ENCODE data around the gene PCK1. TPM values are rescaled to one million over a fixed set of nuclear protein-coding genes. Genes with fewer than 3 reads are reported as not detected.

PCK1 gene
- total and polyA plus RNA-seq, 2 experiments from 2014 or later, result not detected

- no peaks in the 10 kb centered on the region for H3K27me3 ChIP-seq (ENCODE audit: insufficient read depth)
- Mint-ChIP-seq H3K4me1 (peaks cover 16% of the 10 kb centered on the region), H3K27me3 (ENCODE audit: insufficient read depth, low read depth, poor library complexity) (peaks cover 2% of the 10 kb centered on the region), H3K36me3 (ENCODE audit: low read depth) (no peaks in the 10 kb centered on the region), H3K9me3 (no peaks in the 10 kb centered on the region), H3K27ac (no peak overlapping the region), H3K4me3 (no peak overlapping the region)
- no peaks in the 10 kb centered on the region for H3K36me3 ChIP-seq (ENCODE audit: insufficient read depth)
- no peak overlapping the region for H2AFZ ChIP-seq
- no peaks in the 10 kb centered on the region for H3K79me2 ChIP-seq (replicated peaks; ENCODE audit: insufficient read depth)
- peak; percentile 90 for ATAC-seq
- peak; percentile 75 to 80 for TF ChIP-seq CTCF (conservative IDR thresholded peaks at IDR 0.05; ENCODE audit: low read depth in 2 of 2)
- no peak for TF ChIP-seq ETS1 (IDR thresholded peaks at IDR 0.05)
- no peak for TF ChIP-seq JUNB (IDR thresholded peaks at IDR 0.05; ENCODE audit: unreplicated experiment)
- H3K4me2 ChIP-seq, result 0 out of 2 replicates have a peak overlapping the region, but pooled peaks have one; percentile 40
- no peak overlapping the region for H3K4me3 ChIP-seq
- no peak overlapping the region for H3K27ac ChIP-seq (ENCODE audit: low read depth)
- H3K4me1 ChIP-seq (ENCODE audit: insufficient read depth), result peaks cover 6% of the 10 kb centered on the region
- no peaks in the 10 kb centered on the region for H3F3A ChIP-seq (replicated peaks; ENCODE audit: low read depth)
- no peaks in the 10 kb centered on the region for H4K20me1 ChIP-seq (replicated peaks; ENCODE audit: insufficient read depth)
- peak; percentile 50 for DNase-seq (ENCODE audit: low spot score)
- 0 out of 2 replicates have a peak, but pooled peaks cover 10% of the 10 kb centered on the region for H3K9me2 ChIP-seq (ENCODE audit: insufficient read depth)
Observed at GRCh38 chr20:57573894-57574293, 13.0 kb downstream of the PCK1 start.

GRCh38 chr20:57574954-57575353 lies 14.0 kb downstream of the PCK1 start:
- Histone ChIP-seq H3K27ac (ENCODE audit: low read depth) (no peak overlapping the region), H3K9me2 (ENCODE audit: insufficient read depth) (0 out of 2 replicates have a peak, but pooled peaks cover 10% of the 10 kb centered on the region), H3K27me3 (ENCODE audit: insufficient read depth) (no peaks in the 10 kb centered on the region), H3K4me1 (ENCODE audit: insufficient read depth) (peaks cover 6% of the 10 kb centered on the region), H4K20me1 (replicated peaks; ENCODE audit: insufficient read depth) (no peaks in the 10 kb centered on the region), H3K79me2 (replicated peaks; ENCODE audit: insufficient read depth) (no peaks in the 10 kb centered on the region), H3K4me3 (no peak overlapping the region), H3K36me3 (ENCODE audit: insufficient read depth) (no peaks in the 10 kb centered on the region), H3F3A (replicated peaks; ENCODE audit: low read depth) (no peaks in the 10 kb centered on the region), H3K4me2 (no peak overlapping the region), H2AFZ (no peak overlapping the region)
- Mint-ChIP-seq H3K9me3 (no peaks in the 10 kb centered on the region), H3K27ac (no peak overlapping the region), H3K4me1 (peaks cover 19% of the 10 kb centered on the region), H3K27me3 (ENCODE audit: insufficient read depth, low read depth, poor library complexity) (peaks cover 2% of the 10 kb centered on the region), H3K4me3 (no peak overlapping the region), H3K36me3 (ENCODE audit: low read depth) (no peaks in the 10 kb centered on the region)
- no peak for DNase-seq (ENCODE audit: low spot score)
- ATAC-seq, result no peak
- no peak for TF ChIP-seq ZNF114 (CRISPR knock-in tag; IDR thresholded peaks at IDR 0.05)
- TF ChIP-seq CREB1 (CRISPR knock-in tag; IDR thresholded peaks at IDR 0.05; ENCODE audit: low read depth), result no peak

GRCh38 chr20:57576002-57576401 lies 15.1 kb downstream of the PCK1 start:
- no peaks in the 10 kb centered on the region for H4K20me1 ChIP-seq (replicated peaks; ENCODE audit: insufficient read depth)
- Mint-ChIP-seq H3K27me3 (ENCODE audit: insufficient read depth, low read depth, poor library complexity) (peaks cover 7% of the 10 kb centered on the region), H3K4me1 (peaks cover 23% of the 10 kb centered on the region), H3K27ac (no peak overlapping the region), H3K36me3 (ENCODE audit: low read depth) (no peaks in the 10 kb centered on the region), H3K4me3 (no peak overlapping the region), H3K9me3 (no peaks in the 10 kb centered on the region)
- no peaks in the 10 kb centered on the region for H3K27me3 ChIP-seq (ENCODE audit: insufficient read depth)
- ATAC-seq, result no peak
- DNase-seq (ENCODE audit: low spot score), result no peak
- H3K79me2 ChIP-seq (replicated peaks; ENCODE audit: insufficient read depth), result no peaks in the 10 kb centered on the region
- no peaks in the 10 kb centered on the region for H3K36me3 ChIP-seq (ENCODE audit: insufficient read depth)
- 0 out of 2 replicates have a peak, but pooled peaks cover 10% of the 10 kb centered on the region for H3K9me2 ChIP-seq (ENCODE audit: insufficient read depth)
- no peak overlapping the region for H3K4me3 ChIP-seq
- peaks cover 6% of the 10 kb centered on the region for H3K4me1 ChIP-seq (ENCODE audit: insufficient read depth)
- H2AFZ ChIP-seq, result no peak overlapping the region
- TF ChIP-seq ETS1 (IDR thresholded peaks at IDR 0.05) (no peak), NANOG (IDR thresholded peaks at IDR 0.05; ENCODE audit: borderline replicate concordance) (no peak), REST (IDR thresholded peaks at IDR 0.05; ENCODE audit: unreplicated experiment) (no peak), ZNF331 (CRISPR knock-in tag; IDR thresholded peaks at IDR 0.05; ENCODE audit: low read depth) (no peak)
- no peak overlapping the region for H3K4me2 ChIP-seq
- no peak overlapping the region for H3K27ac ChIP-seq (ENCODE audit: low read depth)
- no peaks in the 10 kb centered on the region for H3F3A ChIP-seq (replicated peaks; ENCODE audit: low read depth)
